Activated CD4-positive, alpha-beta T cell treated with anti-CD3 and anti-CD28 coated beads, Interleukin-2, amount 10 ng/mL, durations not matched to agents 24 days and 14 days (primary cell): ENCODE data around the gene MAP3K5. TPM values are rescaled to one million over a fixed set of nuclear protein-coding genes. Genes with fewer than 3 reads are reported as not detected.

Experiments used
- DNase-seq: peaks from one replicate; pipeline ENCODE4 v3.0.0; 2022
- H3K27ac Mint-ChIP-seq: one replicate; pipeline ENCODE4 v1.8.0; 2022; ENCODE audit warnings: mild to moderate bottlenecking, mixed read lengths
- H3K27me3 Mint-ChIP-seq: one replicate; pipeline ENCODE4 v1.8.0; 2022; ENCODE audit warnings: mixed read lengths
- H3K36me3 Mint-ChIP-seq: one replicate; pipeline ENCODE4 v1.8.0; 2022; ENCODE audit warnings: low read depth, mild to moderate bottlenecking, mixed read lengths
- H3K4me1 Mint-ChIP-seq: one replicate; pipeline ENCODE4 v1.8.0; 2021; ENCODE audit warnings: mixed read lengths
- H3K4me3 Mint-ChIP-seq: one replicate; pipeline ENCODE4 v1.8.0; 2022; ENCODE audit warnings: mild to moderate bottlenecking, moderate library complexity, mixed read lengths
- H3K9me3 Mint-ChIP-seq: one replicate; pipeline ENCODE4 v1.8.0; 2021; ENCODE audit warnings: mixed read lengths
- intact Hi-C: fragments of 100-400 bp; cut with micrococcal nuclease; formaldehyde crosslinking; loops from one replicate; pipeline ENCODE4 v1.15.1; 2023
- total RNA-seq: library from RNA; stranded (reverse); gene quantifications from 2 replicates; pipeline ENCODE4 v1.2.3, GENCODE V29; 2022

The MAP3K5 gene
- total RNA-seq, 1 donor from 2014 or later: 8.7 TPM

DNA sequence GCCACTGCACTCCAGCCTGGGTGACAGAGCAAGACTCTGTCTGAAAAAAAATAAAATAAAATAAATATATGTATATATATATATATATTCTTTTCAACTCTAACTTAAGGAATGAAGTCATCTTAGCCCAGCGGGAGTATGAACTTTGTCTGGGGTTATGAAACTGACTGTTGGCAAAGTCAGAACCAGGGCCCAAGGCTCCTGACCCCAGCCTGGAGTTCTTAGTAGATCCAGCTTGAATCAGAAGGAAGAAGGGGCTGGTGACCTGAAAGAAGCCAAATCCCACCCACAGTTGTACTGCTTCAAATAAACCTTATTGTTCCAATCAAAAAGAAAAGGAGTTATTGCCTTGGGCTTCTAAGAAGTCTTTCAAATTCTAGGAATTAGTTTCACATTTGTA, 158.9 kb downstream of the MAP3K5 start:
- H3K4me3 Mint-ChIP-seq: no peak overlapping the region
- intact Hi-C loops: no loop called here
- no peaks in the 10 kb centered on the region for H3K27me3 Mint-ChIP-seq
- peaks cover 8% of the 10 kb centered on the region for H3K4me1 Mint-ChIP-seq
- H3K27ac Mint-ChIP-seq: no peak overlapping the region
- no peaks in the 10 kb centered on the region for H3K9me3 Mint-ChIP-seq
- DNase-seq: no peak
- peaks cover 44% of the 10 kb centered on the region for H3K36me3 Mint-ChIP-seq

DNA sequence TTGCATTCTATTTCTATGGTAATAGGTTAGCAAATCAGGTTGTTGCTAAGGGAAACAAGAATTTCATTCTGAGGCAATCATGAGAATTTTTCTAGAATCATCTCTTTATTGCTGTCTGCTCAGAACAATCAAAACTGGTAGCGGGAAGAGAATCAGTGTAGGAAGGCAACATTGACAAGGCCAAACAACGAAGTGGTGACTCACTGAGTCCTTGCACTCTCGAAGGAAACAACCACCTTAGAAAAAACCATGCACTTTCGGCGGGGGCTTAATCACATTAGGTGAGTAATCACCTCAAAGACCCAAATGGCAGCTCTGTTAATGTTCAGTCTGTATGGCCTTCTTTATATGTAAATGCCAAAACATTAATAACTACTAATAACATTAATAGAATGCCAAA, 163.3 kb downstream of the MAP3K5 start:
- intact Hi-C loops: no loop called here
- Mint-ChIP-seq H3K27ac (no peak overlapping the region), H3K4me1 (peaks cover 10% of the 10 kb centered on the region), H3K9me3 (no peaks in the 10 kb centered on the region), H3K36me3 (peaks cover 39% of the 10 kb centered on the region), H3K4me3 (no peak overlapping the region), H3K27me3 (no peaks in the 10 kb centered on the region)
- DNase-seq: no peak

DNA sequence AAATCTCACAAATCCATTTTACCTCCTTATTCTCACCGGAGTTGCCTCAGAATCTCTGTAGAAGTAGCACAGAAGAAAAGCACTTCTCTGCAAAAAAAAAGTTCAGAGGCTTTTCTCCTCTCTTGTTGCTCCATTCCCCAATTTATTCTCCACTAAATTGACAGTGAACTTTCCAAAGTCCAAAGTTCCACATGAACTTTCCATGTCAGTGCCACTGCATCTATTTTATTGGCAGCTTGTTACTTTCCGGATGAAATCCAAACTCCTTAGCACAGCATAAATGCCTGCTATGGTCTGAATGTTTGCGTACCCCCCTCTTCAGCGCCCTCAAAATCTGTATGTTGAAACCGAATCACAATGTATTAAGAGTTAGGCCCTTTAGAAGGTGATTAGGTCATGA, 165.1 kb downstream of the MAP3K5 start:
- H3K9me3 Mint-ChIP-seq: no peaks in the 10 kb centered on the region
- DNase-seq: no peak
- no peaks in the 10 kb centered on the region for H3K27me3 Mint-ChIP-seq
- intact Hi-C loops: no loop called here
- H3K4me1 Mint-ChIP-seq: peaks cover 8% of the 10 kb centered on the region
- H3K27ac Mint-ChIP-seq: no peak overlapping the region
- no peak overlapping the region for H3K4me3 Mint-ChIP-seq
- peaks cover 35% of the 10 kb centered on the region for H3K36me3 Mint-ChIP-seq

DNA sequence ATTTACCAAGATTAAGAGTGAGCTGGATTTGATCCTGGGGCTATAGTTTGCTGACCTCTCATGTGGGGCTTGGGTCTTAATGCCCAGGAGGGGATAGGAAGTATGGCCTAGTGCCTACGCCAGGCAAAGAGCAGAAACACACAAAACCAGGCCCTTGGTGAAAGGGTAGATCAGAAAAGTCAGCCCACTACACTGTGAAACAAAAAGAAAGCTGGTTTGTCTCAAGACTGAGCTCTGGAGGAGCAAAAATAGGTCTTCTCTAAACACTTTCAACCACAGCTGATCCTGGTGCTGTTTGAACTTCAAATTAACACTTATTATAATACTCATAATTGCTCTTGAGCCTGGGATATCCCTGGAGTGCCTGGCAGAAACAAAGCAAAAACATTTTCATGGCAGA, 167.0 kb downstream of the MAP3K5 start:
- peaks cover 37% of the 10 kb centered on the region for H3K36me3 Mint-ChIP-seq
- H3K27ac Mint-ChIP-seq: no peak overlapping the region
- no peak for DNase-seq
- H3K4me1 Mint-ChIP-seq: peaks cover 4% of the 10 kb centered on the region
- no peaks in the 10 kb centered on the region for H3K9me3 Mint-ChIP-seq
- H3K4me3 Mint-ChIP-seq: no peak overlapping the region
- no peaks in the 10 kb centered on the region for H3K27me3 Mint-ChIP-seq
- intact Hi-C loops: no loop called here

DNA sequence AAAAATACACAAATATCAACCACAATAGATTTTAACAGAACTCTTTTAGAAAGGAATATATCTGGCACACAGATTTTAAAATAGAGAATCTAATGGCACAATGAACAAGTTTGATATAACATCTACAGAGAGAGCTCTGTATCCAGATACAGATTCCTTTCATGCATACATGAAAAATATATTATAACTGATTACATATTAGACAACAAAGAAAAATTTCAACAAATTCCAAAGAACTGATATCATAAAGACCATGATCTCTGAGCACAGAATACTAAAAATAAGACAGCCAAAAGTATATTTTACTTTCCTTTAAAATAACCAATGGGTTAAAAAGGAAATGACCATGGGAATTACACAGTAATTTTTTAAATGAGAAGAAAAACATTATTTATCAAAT, 167.9 kb downstream of the MAP3K5 start:
- intact Hi-C loops: no loop called here
- Mint-ChIP-seq H3K4me3 (no peak overlapping the region), H3K27ac (no peak overlapping the region), H3K36me3 (peaks cover 37% of the 10 kb centered on the region), H3K9me3 (no peaks in the 10 kb centered on the region), H3K4me1 (peaks cover 4% of the 10 kb centered on the region), H3K27me3 (no peaks in the 10 kb centered on the region)
- no peak for DNase-seq

DNA sequence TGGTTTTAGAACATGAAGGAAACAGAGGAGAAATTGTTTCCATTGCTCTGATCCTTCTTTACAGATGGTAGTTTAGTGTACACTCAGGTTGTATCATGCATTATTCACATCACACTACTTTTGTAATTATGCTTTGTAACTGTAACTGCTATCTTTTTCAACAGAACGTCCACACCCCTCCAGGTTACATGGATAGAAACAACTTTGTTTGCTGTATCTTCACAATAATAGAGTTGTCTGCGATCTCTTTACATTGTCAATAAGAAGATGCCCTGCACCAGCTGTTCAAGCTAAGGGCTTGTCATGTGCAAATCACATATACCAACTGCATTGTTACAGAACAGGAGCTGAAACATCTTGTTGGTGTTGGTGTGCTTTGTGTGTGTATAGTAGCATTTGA, 174.2 kb downstream of the MAP3K5 start:
- Mint-ChIP-seq H3K4me1 (no peaks in the 10 kb centered on the region), H3K27me3 (no peaks in the 10 kb centered on the region), H3K4me3 (no peak overlapping the region), H3K27ac (no peak overlapping the region), H3K9me3 (no peaks in the 10 kb centered on the region), H3K36me3 (peaks cover 37% of the 10 kb centered on the region)
- intact Hi-C loops: no loop called here
- no peak for DNase-seq

DNA sequence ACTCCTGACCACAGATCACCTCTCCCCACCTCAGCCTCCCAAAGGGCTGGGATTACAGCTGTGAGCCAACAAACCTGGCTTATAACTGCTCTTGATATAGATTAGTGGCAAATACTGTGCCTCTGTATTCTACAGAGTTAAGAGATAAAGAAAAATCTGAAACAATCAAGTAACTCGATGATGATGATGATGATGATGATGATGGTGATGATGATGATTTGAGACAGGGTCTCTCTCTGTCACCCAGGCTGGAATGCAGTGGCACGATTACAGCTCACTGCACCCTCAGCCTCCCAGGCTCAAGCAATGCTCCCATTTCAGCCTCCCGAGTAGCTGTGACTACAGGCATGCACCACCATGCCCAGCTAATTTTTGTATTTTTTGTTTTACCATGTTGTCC, 175.8 kb downstream of the MAP3K5 start:
- no peaks in the 10 kb centered on the region for H3K27me3 Mint-ChIP-seq
- H3K36me3 Mint-ChIP-seq: peaks cover 38% of the 10 kb centered on the region
- DNase-seq: no peak
- H3K27ac Mint-ChIP-seq: no peak overlapping the region
- intact Hi-C loops: no loop called here
- H3K4me3 Mint-ChIP-seq: no peak overlapping the region
- H3K9me3 Mint-ChIP-seq: no peaks in the 10 kb centered on the region
- no peaks in the 10 kb centered on the region for H3K4me1 Mint-ChIP-seq

DNA sequence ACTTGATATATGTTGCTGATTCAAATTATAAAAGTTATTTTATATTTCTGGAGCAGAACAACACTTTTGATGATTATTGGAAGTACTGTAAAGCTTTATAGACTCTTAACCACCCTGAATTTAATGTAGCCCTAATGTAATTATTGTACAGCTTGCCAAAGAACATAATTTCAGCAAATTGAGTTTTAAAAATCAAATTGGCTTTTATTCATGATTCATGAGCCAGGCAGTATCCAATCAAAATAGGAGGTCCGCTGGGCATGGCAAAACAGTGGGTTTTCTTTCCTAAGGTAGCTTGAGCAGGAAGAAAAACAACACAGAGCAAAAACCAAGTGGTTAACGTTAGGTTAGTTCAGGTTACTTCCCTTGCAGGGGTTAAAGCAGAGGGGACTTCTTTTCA, 177.3 kb downstream of the MAP3K5 start:
- peaks cover 42% of the 10 kb centered on the region for H3K36me3 Mint-ChIP-seq
- H3K4me1 Mint-ChIP-seq: peaks cover 8% of the 10 kb centered on the region
- no peak overlapping the region for H3K27ac Mint-ChIP-seq
- intact Hi-C loops: no loop called here
- no peaks in the 10 kb centered on the region for H3K27me3 Mint-ChIP-seq
- H3K4me3 Mint-ChIP-seq: no peak overlapping the region
- H3K9me3 Mint-ChIP-seq: no peaks in the 10 kb centered on the region
- no peak for DNase-seq

DNA sequence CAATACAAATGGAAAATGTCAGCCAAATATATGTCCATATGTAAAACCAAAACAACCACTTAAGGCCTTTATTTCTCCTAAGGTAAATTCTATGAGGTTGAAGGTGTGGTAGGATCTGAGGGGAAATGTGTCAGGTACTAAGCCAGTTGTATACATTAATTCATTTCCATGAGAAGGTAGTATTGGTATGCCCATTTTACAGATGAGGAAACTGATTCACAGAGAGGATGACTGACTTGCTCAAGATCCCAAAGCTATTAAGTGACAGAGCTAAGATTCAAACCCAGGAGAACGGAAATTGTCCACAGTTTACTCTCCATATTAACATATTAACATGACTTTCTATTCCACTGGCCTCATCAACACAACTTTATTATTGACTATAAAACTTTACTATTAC, 177.9 kb downstream of the MAP3K5 start:
- Mint-ChIP-seq H3K27ac (no peak overlapping the region), H3K9me3 (no peaks in the 10 kb centered on the region), H3K27me3 (no peaks in the 10 kb centered on the region), H3K4me1 (peaks cover 10% of the 10 kb centered on the region), H3K36me3 (peaks cover 40% of the 10 kb centered on the region), H3K4me3 (no peak overlapping the region)
- intact Hi-C loops: no loop called here
- DNase-seq: no peak

DNA sequence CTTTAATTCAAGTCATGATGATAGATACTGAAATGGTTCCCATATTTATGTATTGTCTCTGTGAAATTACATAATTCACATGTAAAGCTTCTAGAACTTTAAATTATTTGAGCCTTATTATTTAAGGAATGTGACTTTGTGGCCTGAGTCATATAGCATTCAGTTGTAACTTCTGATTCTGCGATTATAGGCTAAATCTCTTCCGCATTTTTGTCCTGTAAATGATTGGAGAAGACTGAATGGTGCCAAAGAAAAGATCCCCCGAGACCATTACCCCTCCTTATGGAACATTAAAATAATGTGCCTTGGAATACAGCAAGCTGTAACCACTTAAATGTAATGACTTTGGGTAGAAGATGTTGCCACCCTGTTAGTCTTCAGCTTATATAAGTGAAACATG, 178.8 kb downstream of the MAP3K5 start:
- no peaks in the 10 kb centered on the region for H3K27me3 Mint-ChIP-seq

DNA sequence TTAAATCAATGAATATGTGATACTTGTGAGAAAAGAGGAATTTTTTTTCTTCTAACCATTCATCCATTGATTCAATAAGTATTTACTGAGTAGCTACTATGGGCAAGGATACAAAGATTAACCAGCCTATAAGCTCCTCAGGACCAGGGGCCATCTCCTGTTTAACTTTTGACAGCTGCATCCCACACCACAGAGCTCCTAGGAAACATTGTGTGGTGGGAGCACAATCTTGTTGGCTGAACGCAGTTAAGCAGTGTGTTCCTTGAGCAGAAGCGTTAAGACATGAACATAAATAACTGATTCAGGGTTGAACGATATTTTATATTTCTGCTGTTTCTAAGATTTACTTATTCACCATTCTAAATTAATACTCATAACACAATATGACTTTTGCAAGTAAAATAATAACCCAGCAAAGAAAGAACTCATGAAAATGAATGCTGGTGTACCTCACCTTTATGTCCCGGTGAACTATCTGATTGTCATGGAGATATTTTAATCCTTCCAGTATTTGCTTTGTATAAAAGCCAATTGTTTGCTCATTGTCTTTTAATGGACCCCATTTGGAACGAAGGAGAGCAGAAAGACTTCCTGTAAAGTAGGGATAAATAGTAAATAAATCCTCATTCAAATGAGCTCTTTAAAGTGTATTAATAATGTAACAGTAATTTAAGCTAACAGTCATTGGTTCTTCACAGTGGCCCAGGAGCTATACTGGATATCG, 179.4 kb downstream of the MAP3K5 start:
- Mint-ChIP-seq H3K4me3 (no peak overlapping the region), H3K4me1 (peaks cover 15% of the 10 kb centered on the region), H3K36me3 (peaks cover 35% of the 10 kb centered on the region), H3K27ac (no peak overlapping the region), H3K9me3 (no peaks in the 10 kb centered on the region), H3K27me3 (no peaks in the 10 kb centered on the region)
- no peak for DNase-seq
- intact Hi-C loops: no loop called here

More for the DNA sequence above, 178.8 kb downstream of the MAP3K5 start:
- Mint-ChIP-seq H3K4me1 (peaks cover 10% of the 10 kb centered on the region), H3K4me3 (no peak overlapping the region), H3K9me3 (no peaks in the 10 kb centered on the region), H3K27ac (no peak overlapping the region), H3K36me3 (peaks cover 35% of the 10 kb centered on the region)
- DNase-seq: no peak
- intact Hi-C loops: no loop called here

DNA sequence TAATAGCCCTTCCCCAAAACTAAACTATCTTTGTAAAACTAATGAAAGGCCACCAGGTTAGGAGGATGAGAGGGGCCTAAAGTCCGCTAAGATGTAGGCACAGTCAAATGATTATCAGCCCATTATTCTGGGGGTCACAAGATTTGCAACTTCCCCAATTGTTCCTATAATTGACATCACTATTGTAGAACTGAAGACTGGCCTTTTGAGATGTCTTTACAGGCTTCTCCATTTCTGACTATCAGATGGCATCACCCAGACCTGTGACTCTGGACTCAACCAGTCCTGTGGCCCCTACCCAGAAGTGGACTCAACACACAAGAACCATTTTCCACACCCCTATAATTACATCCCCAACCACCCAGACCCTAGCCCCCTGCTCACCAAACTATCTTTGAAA, 180.5 kb downstream of the MAP3K5 start:
- no peak for DNase-seq
- H3K27ac Mint-ChIP-seq: no peak overlapping the region
- H3K27me3 Mint-ChIP-seq: no peaks in the 10 kb centered on the region
- no peak overlapping the region for H3K4me3 Mint-ChIP-seq
- intact Hi-C loops: loop anchor here (2.0 kb wide), 1 partner anchor 17 kb away; no protein-coding TSS in a partner anchor
- peaks cover 35% of the 10 kb centered on the region for H3K36me3 Mint-ChIP-seq
- no peaks in the 10 kb centered on the region for H3K9me3 Mint-ChIP-seq
- peaks cover 15% of the 10 kb centered on the region for H3K4me1 Mint-ChIP-seq

DNA sequence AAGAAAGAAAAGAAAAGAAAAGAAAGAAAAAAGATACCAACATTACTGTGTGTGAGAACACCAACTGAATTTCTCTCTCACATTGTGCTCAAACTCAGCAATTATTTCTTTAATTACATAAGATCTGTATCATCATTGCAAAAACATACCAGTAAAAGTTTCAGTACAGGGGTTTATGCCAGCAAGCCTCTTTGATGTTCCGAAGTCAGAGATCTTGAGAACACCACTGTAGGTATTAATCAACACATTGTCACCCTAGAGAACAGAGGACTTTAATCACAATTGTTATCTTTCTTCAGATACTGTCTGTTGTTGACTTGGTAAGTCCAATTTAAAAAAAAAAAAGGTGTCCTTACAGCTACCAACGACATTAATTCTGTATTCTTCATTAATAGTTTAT, 181.1 kb downstream of the MAP3K5 start:
- intact Hi-C loops: loop anchor here (2.0 kb wide), 1 partner anchor 16 kb away; no protein-coding TSS in a partner anchor
- no peaks in the 10 kb centered on the region for H3K9me3 Mint-ChIP-seq
- H3K27ac Mint-ChIP-seq: no peak overlapping the region
- H3K4me3 Mint-ChIP-seq: no peak overlapping the region
- H3K4me1 Mint-ChIP-seq: peaks cover 15% of the 10 kb centered on the region
- no peaks in the 10 kb centered on the region for H3K27me3 Mint-ChIP-seq
- DNase-seq: no peak
- peaks cover 35% of the 10 kb centered on the region for H3K36me3 Mint-ChIP-seq

DNA sequence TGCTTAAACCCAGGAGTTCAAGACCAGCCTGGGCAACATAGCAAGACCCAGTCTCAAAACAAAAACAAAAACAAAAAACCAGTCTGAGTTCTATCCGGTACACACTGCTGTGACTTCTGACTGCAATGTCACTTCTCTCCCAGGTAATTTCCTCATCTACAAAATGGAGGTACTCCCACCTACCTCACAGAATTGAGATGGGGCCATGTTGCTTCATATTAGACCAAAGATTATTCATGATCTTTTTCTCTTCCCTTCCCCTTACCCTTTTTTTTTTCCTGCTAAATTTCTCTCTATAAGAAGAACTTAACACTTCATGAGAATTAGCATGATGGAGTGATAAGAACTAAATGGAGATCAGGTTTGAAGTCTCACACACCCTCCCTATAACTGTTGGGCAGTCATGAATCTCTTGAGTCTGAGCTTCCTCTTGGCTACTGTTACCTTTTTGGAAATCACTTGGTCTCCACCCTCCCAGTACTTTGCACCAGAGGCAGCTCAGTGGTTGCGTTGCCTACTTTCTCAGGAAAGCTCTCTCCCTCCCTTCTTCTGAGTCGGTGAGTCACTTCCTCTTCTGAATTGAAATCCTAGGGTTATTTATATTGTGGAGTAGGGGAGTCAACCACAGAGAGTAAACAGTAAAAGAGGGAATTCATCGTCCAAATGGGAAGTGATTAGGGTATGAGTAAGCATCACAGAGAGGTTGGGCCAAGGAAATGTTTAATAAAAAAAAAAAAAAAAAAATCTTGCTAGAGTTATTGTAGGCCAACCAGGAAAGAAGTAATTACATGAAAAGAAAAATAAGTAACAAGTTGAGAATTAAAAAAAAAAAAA, 182.2 kb downstream of the MAP3K5 start:
- Mint-ChIP-seq H3K36me3 (peaks cover 40% of the 10 kb centered on the region), H3K27me3 (no peaks in the 10 kb centered on the region), H3K9me3 (no peaks in the 10 kb centered on the region), H3K4me3 (peak overlapping the region; percentile 10), H3K27ac (peak overlapping the region; percentile 54), H3K4me1 (peaks cover 15% of the 10 kb centered on the region)
- DNase-seq: peak; percentile 61
- intact Hi-C loops: loop anchor here (2.0 kb wide), 2 partner anchors 15 to 37 kb away; no protein-coding TSS in a partner anchor
